Measurements from ENCODE around the gene NEUROG3. TPM values are rescaled to one million over a fixed set of nuclear protein-coding genes. Genes with fewer than 3 reads are reported as not detected.

NEUROG3 gene
- total RNA-seq, 4 donors from 2014 or later: 1.1 to 1.2 TPM; not detected in 2

DNA sequence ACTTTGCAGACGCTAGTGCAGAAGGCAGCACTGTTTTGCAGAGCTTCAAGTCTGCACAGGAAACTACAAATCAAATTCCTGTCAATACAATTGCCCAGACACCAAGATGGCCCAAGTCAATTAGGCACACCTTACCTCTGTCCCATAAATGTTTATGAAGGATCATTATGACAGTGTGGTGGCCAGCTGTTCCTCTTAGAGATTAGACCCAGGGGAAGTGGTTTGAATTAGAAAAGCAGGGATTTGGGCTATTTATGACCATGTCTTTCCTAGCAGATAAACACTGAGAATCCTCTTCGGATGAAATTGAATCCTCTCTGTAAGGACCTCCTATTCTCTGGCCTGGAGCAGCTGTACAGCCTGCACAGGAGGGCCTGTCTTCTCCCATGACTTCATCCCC is 9.9 kb upstream of the NEUROG3 start:
- H3K4me1 ChIP-seq: no peaks in the 10 kb centered on the region
- H3K27ac ChIP-seq: no peak overlapping the region
- no peak overlapping the region for H3K4me3 ChIP-seq
- peaks cover 0 to 7% of the 10 kb centered on the region in 2 donors for H3K27me3 ChIP-seq
- no peak for DNase-seq
- no peaks in the 10 kb centered on the region for H3K36me3 ChIP-seq
- no peaks in the 10 kb centered on the region for H3K9me3 ChIP-seq
- TF ChIP-seq, protein P1, sequence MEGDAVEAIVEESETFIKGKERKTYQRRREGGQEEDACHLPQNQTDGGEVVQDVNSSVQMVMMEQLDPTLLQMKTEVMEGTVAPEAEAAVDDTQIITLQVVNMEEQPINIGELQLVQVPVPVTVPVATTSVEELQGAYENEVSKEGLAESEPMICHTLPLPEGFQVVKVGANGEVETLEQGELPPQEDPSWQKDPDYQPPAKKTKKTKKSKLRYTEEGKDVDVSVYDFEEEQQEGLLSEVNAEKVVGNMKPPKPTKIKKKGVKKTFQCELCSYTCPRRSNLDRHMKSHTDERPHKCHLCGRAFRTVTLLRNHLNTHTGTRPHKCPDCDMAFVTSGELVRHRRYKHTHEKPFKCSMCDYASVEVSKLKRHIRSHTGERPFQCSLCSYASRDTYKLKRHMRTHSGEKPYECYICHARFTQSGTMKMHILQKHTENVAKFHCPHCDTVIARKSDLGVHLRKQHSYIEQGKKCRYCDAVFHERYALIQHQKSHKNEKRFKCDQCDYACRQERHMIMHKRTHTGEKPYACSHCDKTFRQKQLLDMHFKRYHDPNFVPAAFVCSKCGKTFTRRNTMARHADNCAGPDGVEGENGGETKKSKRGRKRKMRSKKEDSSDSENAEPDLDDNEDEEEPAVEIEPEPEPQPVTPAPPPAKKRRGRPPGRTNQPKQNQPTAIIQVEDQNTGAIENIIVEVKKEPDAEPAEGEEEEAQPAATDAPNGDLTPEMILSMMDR (IDR thresholded peaks at IDR 0.05): no peak
- no peak for TF ChIP-seq POLR2A (IDR thresholded peaks at IDR 0.05)

DNA sequence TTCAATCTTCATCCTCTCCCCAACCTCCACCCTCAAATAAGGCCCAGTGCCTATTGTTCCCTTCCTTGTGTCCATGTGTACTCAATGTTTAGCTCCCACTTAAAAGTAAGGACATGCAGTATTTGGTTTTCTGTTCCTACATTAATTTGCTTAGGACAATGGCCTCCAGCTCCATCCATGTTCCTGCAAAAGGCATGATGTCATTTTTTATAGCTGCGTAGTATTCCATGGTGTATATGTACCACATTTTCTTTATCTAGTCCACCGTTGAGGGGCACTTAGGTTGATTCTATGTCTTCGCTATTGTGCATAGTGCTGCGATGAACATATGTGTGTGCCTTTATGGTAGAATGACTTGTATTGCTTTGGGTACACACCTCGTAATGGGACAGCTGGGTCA is 7.2 kb upstream of the NEUROG3 start:
- peaks cover 0 to 15% of the 10 kb centered on the region in 2 donors for H3K27me3 ChIP-seq
- TF ChIP-seq, protein P1 (IDR thresholded peaks at IDR 0.05): no peak
- TF ChIP-seq POLR2A (IDR thresholded peaks at IDR 0.05): no peak

DNA sequence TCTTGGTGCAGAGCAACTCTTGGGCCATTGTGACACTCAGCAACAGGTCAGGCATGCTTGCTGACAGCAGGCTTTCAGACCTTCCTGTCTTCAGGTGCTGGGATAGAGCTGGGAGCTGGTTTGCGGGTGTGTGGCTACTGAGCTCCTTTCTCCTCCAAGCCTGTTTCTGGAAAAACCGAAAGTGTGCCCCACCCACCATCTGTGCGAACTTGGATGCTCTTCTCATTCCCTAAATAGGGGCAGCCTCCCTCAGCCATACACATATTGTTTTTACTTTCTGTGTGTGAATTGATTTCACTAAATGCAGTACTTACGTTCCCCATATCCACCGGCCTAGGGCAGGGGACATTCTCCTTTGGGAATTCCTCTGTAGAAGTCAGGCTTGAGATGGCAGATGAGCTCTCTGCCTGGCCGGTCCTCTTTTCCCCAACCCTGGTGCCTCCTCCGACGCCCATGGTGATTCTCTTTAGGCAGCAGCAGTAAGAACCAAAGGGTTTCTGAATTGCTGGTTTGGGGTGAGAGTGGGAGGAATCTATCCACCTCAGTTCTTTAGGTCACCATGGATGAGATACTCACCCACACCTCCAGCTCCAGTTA is 6.3 kb upstream of the NEUROG3 start:
- Histone ChIP-seq H3K36me3 (no peaks in the 10 kb centered on the region), H3K4me1 (no peaks in the 10 kb centered on the region), H3K4me3 (no peak overlapping the region), H3K27me3 (peaks cover 0 to 19% of the 10 kb centered on the region in 2 donors), H3K27ac (no peak overlapping the region), H3K9me3 (no peaks in the 10 kb centered on the region)
- no peak for DNase-seq
- TF ChIP-seq POLR2A (IDR thresholded peaks at IDR 0.05): no peak
- TF ChIP-seq, protein P1 (IDR thresholded peaks at IDR 0.05): no peak

More for the DNA sequence above, 7.2 kb upstream of the NEUROG3 start:
- no peak overlapping the region for H3K27ac ChIP-seq
- no peak overlapping the region for H3K4me3 ChIP-seq
- no peaks in the 10 kb centered on the region for H3K36me3 ChIP-seq
- H3K9me3 ChIP-seq: no peaks in the 10 kb centered on the region
- no peak for DNase-seq
- H3K4me1 ChIP-seq: no peaks in the 10 kb centered on the region

DNA sequence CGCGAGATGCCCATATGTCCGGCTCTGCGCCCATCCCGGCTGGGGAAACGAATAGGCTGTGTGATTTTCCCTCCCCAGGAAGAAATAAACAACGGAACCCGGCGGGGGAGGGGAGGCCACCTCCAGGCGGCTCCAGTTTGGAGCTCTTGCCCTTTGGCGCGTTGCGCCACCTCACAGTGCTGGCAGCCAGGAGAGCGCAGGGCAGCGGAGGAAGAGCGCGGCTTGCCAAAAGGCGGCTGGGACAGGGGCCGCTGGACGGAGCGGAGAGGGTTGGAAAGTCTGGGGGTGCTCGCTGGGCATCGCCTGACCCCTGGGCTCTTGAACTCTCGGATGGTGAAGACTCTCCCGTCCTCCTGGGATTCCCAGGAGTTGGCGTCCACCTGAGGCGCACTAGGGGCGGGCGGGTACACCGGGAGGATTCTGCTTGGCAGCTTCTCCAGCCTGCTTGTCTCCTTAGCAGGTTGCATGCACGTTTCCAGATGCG is 5.3 kb upstream of the NEUROG3 start:
- H3K4me1 ChIP-seq: peaks cover 0 to 8% (median 2%) of the 10 kb centered on the region in 4 donors
- DNase-seq: no peak
- TF ChIP-seq, protein P1 (IDR thresholded peaks at IDR 0.05): no peak
- TF ChIP-seq POLR2A (IDR thresholded peaks at IDR 0.05): no peak
- peaks cover 0 to 22% of the 10 kb centered on the region in 2 donors for H3K27me3 ChIP-seq
- no peak overlapping the region for H3K4me3 ChIP-seq
- H3K27ac ChIP-seq: no peak overlapping the region
- no peaks in the 10 kb centered on the region for H3K9me3 ChIP-seq
- no peaks in the 10 kb centered on the region for H3K36me3 ChIP-seq

DNA sequence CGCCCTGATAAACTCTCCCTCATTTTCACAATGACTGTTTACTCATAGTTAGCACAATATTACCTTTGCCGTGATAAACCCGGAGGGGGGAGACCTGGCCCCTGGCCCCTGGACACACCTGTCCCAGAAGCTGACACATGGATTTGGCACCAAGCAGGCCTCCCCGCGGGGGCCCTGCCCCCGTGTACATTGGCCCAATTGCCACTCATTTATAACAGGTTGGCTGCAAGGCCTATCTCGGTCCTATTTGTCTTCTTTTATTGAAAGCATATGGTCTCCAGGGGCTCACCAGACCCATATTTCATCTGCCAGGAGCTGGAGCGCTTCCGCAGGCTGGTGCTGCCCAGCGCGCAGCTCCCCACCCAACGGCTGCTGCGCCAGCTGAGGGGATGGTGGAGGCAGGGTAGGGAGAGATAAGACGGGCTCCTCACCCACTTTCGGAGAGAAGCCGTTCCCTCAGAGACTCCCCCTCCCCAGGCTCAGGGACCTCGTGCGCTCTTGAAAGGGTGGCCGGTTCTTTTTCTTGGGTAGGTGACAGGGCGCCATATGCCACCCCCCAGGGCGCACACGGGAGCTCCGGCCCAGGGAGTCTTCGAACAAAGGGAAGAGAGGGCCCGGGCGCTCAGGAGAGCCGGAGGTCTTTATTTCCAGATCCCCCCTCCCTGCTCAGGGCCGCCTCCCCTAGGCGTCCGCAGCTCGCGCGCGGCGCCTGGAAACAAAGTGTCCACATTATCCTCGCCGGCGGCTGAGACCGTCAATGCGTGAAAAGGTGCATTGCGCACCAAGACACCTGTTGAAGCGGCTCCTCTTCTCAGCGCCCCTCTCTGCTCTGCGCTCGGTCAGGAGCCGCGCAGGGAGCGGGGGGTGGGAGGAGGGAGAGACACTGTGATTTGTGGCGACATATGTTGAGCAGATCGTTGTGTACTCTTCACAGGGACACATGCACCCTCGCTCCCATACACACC is 4.3 kb upstream of the NEUROG3 start:
- TF ChIP-seq, protein P1 (IDR thresholded peaks at IDR 0.05): no peak
- TF ChIP-seq POLR2A (IDR thresholded peaks at IDR 0.05): no peak
- H3K27me3 ChIP-seq: peaks cover 0 to 31% of the 10 kb centered on the region in 2 donors

More for the DNA sequence above, 4.3 kb upstream of the NEUROG3 start:
- Histone ChIP-seq H3K9me3 (no peaks in the 10 kb centered on the region), H3K27ac (no peak overlapping the region), H3K4me1 (peaks cover 0 to 15% (median 2%) of the 10 kb centered on the region in 4 donors), H3K36me3 (no peaks in the 10 kb centered on the region), H3K4me3 (no peak overlapping the region)
- no peak for DNase-seq
